H9 (cell line): Measurements from ENCODE around the gene HMCN1. TPM values are rescaled to one million over a fixed set of nuclear protein-coding genes. Genes with fewer than 3 reads are reported as not detected.

Source experiments
- DNase-seq: peaks from one replicate; pipeline ENCODE4 v3.0.0-alpha.2; 2017
- H2AFZ ChIP-seq: one replicate; pipeline ENCODE4 v1.6.1; 2013; ENCODE audit warnings: mild to moderate bottlenecking, low read length, control low read depth, moderate library complexity
- H2AK5ac ChIP-seq: 2 replicates; pipeline ENCODE4 v1.6.1; 2013; ENCODE audit warnings: low read length, control low read depth, mixed read lengths; ENCODE audit not compliant: insufficient read length
- H2BK120ac ChIP-seq: one replicate; pipeline ENCODE4 v1.6.1; 2013; ENCODE audit warnings: low read depth, mild to moderate bottlenecking, low read length, control low read depth, inconsistent platforms; ENCODE audit not compliant: poor library complexity, severe bottlenecking
- H2BK12ac ChIP-seq: 2 replicates; pipeline ENCODE4 v1.6.1; 2013; ENCODE audit warnings: low read length, control low read depth, mixed read lengths, low read depth; ENCODE audit not compliant: insufficient read length
- H2BK15ac ChIP-seq: 2 replicates; pipeline ENCODE4 v1.6.1; 2013; ENCODE audit warnings: low read depth, low read length, control low read depth
- H2BK20ac ChIP-seq: one replicate; pipeline ENCODE4 v1.6.1; 2013; ENCODE audit warnings: low read depth, mild to moderate bottlenecking, low read length, control low read depth, inconsistent platforms; ENCODE audit not compliant: poor library complexity, severe bottlenecking
- H2BK5ac ChIP-seq: 2 replicates; pipeline ENCODE4 v1.6.1; 2013; ENCODE audit warnings: low read length, control low read depth, mixed read lengths; ENCODE audit not compliant: insufficient read length
- H3K14ac ChIP-seq: 2 replicates; pipeline ENCODE4 v1.6.1; 2013; ENCODE audit warnings: low read length, control low read depth; ENCODE audit not compliant: insufficient read depth
- H3K18ac ChIP-seq: 2 replicates; pipeline ENCODE4 v1.6.1; 2013; ENCODE audit warnings: low read depth, mild to moderate bottlenecking, mixed read lengths, low read length, control low read depth; ENCODE audit not compliant: insufficient read length
- H3K23ac ChIP-seq: 2 replicates; pipeline ENCODE4 v1.6.1; 2013; ENCODE audit warnings: low read length, control low read depth, mixed read lengths, low read depth; ENCODE audit not compliant: insufficient read length
- H3K23me2 ChIP-seq: 2 replicates; pipeline ENCODE4 v1.6.1; 2013; ENCODE audit warnings: low read depth, mild to moderate bottlenecking, mixed read lengths, low read length, control low read depth; ENCODE audit not compliant: insufficient read length, poor library complexity, severe bottlenecking
- H3K27ac ChIP-seq: 2 replicates; pipeline ENCODE4 v1.5.1; 2013; ENCODE audit warnings: low read length, control low read depth, mixed read lengths, low read depth; ENCODE audit not compliant: insufficient read length
- H3K27me3 ChIP-seq: 2 replicates; pipeline ENCODE4 v1.6.1; 2013; ENCODE audit warnings: low read length, control low read depth, inconsistent platforms; ENCODE audit not compliant: insufficient read depth
- H3K4ac ChIP-seq: 2 replicates; pipeline ENCODE4 v1.6.1; 2013; ENCODE audit warnings: low read depth, mild to moderate bottlenecking, control low read depth, inconsistent platforms, low read length, moderate library complexity
- H3K4me1 ChIP-seq: 2 replicates; pipeline ENCODE4 v1.6.1; 2013; ENCODE audit warnings: low read length, control low read depth, inconsistent platforms; ENCODE audit not compliant: insufficient read depth
- H3K4me2 ChIP-seq: 2 replicates; pipeline ENCODE4 v1.6.1; 2013; ENCODE audit warnings: low read length, control low read depth, mixed read lengths; ENCODE audit not compliant: insufficient read length, insufficient read depth
- H3K56ac ChIP-seq: 2 replicates; pipeline ENCODE4 v1.6.1; 2013; ENCODE audit warnings: low read depth, mild to moderate bottlenecking, mixed read lengths, low read length, control low read depth; ENCODE audit not compliant: insufficient read length
- H3K79me1 ChIP-seq: 2 replicates; pipeline ENCODE4 v1.6.1; 2013; ENCODE audit warnings: low read depth, mild to moderate bottlenecking, moderate library complexity, low read length, control low read depth, inconsistent platforms; ENCODE audit not compliant: insufficient read depth, poor library complexity, severe bottlenecking
- H3K79me2 ChIP-seq: 2 replicates; pipeline ENCODE4 v1.6.1; 2013; ENCODE audit warnings: low read length, control low read depth, inconsistent platforms; ENCODE audit not compliant: insufficient read depth
- H3K9ac ChIP-seq: 2 replicates; pipeline ENCODE4 v1.6.1; 2013; ENCODE audit warnings: low read length, control low read depth, mixed read lengths; ENCODE audit not compliant: insufficient read length; ENCODE audit errors: extremely low read depth
- H3K9me3 ChIP-seq: one replicate; pipeline ENCODE4 v1.6.1; 2013; ENCODE audit warnings: low read depth, low read length, inconsistent platforms; ENCODE audit not compliant: control insufficient read depth
- H3T11ph ChIP-seq: one replicate; pipeline ENCODE4 v1.6.1; 2013; ENCODE audit warnings: mild to moderate bottlenecking, low read length, control low read depth, inconsistent platforms
- H4K20me1 ChIP-seq: one replicate; pipeline ENCODE4 v1.6.1; 2013; ENCODE audit not compliant: control insufficient read depth, insufficient read length, insufficient read depth
- H4K5ac ChIP-seq: 2 replicates; pipeline ENCODE4 v1.6.1; 2013; ENCODE audit warnings: low read depth, mild to moderate bottlenecking, mixed read lengths, low read length, control low read depth; ENCODE audit not compliant: insufficient read length
- H4K8ac ChIP-seq: replicated peaks from 2 replicates; pipeline ENCODE4 v1.6.1; 2013; ENCODE audit warnings: low read length, control low read depth, mixed read lengths, low read depth; ENCODE audit not compliant: insufficient read length
- H4K91ac ChIP-seq: 2 replicates; pipeline ENCODE4 v1.6.1; 2013; ENCODE audit warnings: low read depth, mild to moderate bottlenecking, moderate library complexity, mixed read lengths, low read length, control low read depth; ENCODE audit not compliant: insufficient read length
- H3K27ac Mint-ChIP-seq, 3 experiments: 2 replicates in 2 of 3; 3 replicates in 1 of 3; pipeline ENCODE4 v1.8.0; 2020 to 2021; ENCODE audit warnings: mixed read lengths in 3 of 3, mild to moderate bottlenecking in 1 of 3, moderate library complexity in 1 of 3
- H3K27me3 Mint-ChIP-seq: 2 replicates; pipeline ENCODE4 v1.8.0; 2021; ENCODE audit warnings: low read depth, mild to moderate bottlenecking, moderate library complexity, mixed read lengths
- H3K36me3 Mint-ChIP-seq, 3 experiments: 2 replicates in 2 of 3; 3 replicates in 1 of 3; pipeline ENCODE4 v1.8.0; 2020 to 2021; ENCODE audit warnings: low read depth in 3 of 3, mixed read lengths in 3 of 3; ENCODE audit not compliant: insufficient read depth in 1 of 3
- H3K4me1 Mint-ChIP-seq, 2 experiments: 2 replicates each; pipeline ENCODE4 v1.8.0; 2020; ENCODE audit warnings: mixed read lengths in 2 of 2
- H3K4me3 Mint-ChIP-seq, 2 experiments: 2 replicates in 1 of 2; 3 replicates in 1 of 2; pipeline ENCODE4 v1.8.0; 2020 to 2021; ENCODE audit warnings: mild to moderate bottlenecking in 2 of 2, mixed read lengths in 2 of 2, moderate library complexity in 1 of 2
- H3K9me3 Mint-ChIP-seq, 2 experiments: 2 replicates in 1 of 2; 3 replicates in 1 of 2; pipeline ENCODE4 v1.8.0; 2020; ENCODE audit warnings: mild to moderate bottlenecking in 2 of 2, mixed read lengths in 2 of 2, moderate library complexity in 1 of 2
- CTCF ChIP-seq: fragments of 200-600 bp; sonication (generic); conservative IDR thresholded peaks from 3 replicates; pipeline ENCODE4 v1.8.0; 2021; ENCODE audit warnings: antibody characterized with exemption, mild to moderate bottlenecking
- WGBS: extraction: QIAGEN DNeasy Blood & Tissue Kit; methylation state at CpG from one replicate; pipeline ENCODE4 v1.1.7; 2013; ENCODE audit warnings: missing lambda C conversion rate, low lambda C conversion rate, mixed read lengths; ENCODE audit not compliant: insufficient read length; ENCODE audit errors: extremely low coverage; 5-methylcytosine and 5-hydroxymethylcytosine counted together
- total RNA-seq: library from RNA; stranded (reverse); gene quantifications from 2 replicates; pipeline ENCODE4 v1.2.1, GENCODE V29; 2021

HMCN1 gene
- total RNA-seq, 1 experiment from 2014 or later, result 3.3 TPM

- H3K9me3 Mint-ChIP-seq, result no peaks in the 10 kb centered on the region
- H3K56ac ChIP-seq, result no peak overlapping the region
- H4K20me1 ChIP-seq, result no peaks in the 10 kb centered on the region
These were observed 74.4 kb downstream of the HMCN1 start for GRCh38 chr1:185808631-185809030.

More at GRCh38 chr1:185808631-185809030, 74.4 kb downstream of the HMCN1 start:
- H3K18ac ChIP-seq, result no peak overlapping the region
- no peaks in the 10 kb centered on the region; the same call in 1 of the 2 replicates for H3K4me1 ChIP-seq
- H3K36me3 Mint-ChIP-seq, result no peaks in the 10 kb centered on the region
- H3K4ac ChIP-seq, result no peak overlapping the region
- no peak overlapping the region for H3K4me2 ChIP-seq
- H3K27ac Mint-ChIP-seq, result no peak overlapping the region
- no peak overlapping the region for H4K91ac ChIP-seq
- H3K23me2 ChIP-seq, result no peaks in the 10 kb centered on the region
- no peak overlapping the region for H3T11ph ChIP-seq
- DNase-seq, result no peak
- no peak overlapping the region for H3K14ac ChIP-seq
- no peak for TF ChIP-seq CTCF
- H3K4me1 Mint-ChIP-seq, result peaks cover 14% of the 10 kb centered on the region in 2 experiments
- no peak overlapping the region for H4K8ac ChIP-seq
- no peak overlapping the region for H2BK12ac ChIP-seq
- H2BK120ac ChIP-seq, result no peak overlapping the region
- no peak overlapping the region for H2BK15ac ChIP-seq
- H2AK5ac ChIP-seq, result no peak overlapping the region
- no peak overlapping the region for H2BK20ac ChIP-seq
- no peak overlapping the region for H3K27ac ChIP-seq
- WGBS, result no CpG with 5 or more reads among the region's 1 CpG
- no peak overlapping the region for H4K5ac ChIP-seq
- H3K4me3 Mint-ChIP-seq, result no peak overlapping the region
- H3K23ac ChIP-seq, result no peak overlapping the region
- H3K9ac ChIP-seq, result no peak overlapping the region
- no peaks in the 10 kb centered on the region for H3K27me3 Mint-ChIP-seq
- no peak overlapping the region for H2AFZ ChIP-seq
- no peaks in the 10 kb centered on the region for H3K27me3 ChIP-seq
- H3K79me2 ChIP-seq, result no peaks in the 10 kb centered on the region
- no peaks in the 10 kb centered on the region for H3K79me1 ChIP-seq
- no peak overlapping the region for H2BK5ac ChIP-seq
- H3K9me3 ChIP-seq, result no peaks in the 10 kb centered on the region
